ENCODE measurements around the gene CBFA2T2. TPM values are rescaled to one million over a fixed set of nuclear protein-coding genes. Genes with fewer than 3 reads are reported as not detected.

The CBFA2T2 gene
- total RNA-seq, 1 experiment from 2014 or later = 20.0 TPM

DNA sequence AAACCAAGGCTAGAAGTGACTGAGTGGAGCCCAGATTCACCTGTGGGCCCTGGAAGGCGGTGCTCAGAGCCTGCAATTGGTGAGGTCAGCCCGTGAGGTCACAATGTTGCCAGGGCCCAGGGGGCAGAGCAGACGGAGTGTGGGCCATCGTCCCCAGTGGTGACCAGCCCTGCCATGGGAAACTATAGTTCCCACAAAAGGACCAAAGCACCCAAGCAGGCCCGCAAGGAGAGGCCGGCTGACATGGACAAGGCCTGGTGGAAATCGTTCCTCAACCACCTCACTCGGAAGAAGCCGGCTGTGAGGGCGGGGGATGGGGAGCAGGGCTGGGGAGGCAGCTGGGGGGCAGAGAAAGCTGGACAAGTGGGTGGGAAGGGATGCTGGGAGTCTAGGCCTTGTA, 172.3 kb downstream of the CBFA2T2 start, which contains the start of gene C20orf144:
Gene C20orf144 (plus strand): TSS at position 156 of the 400 bp plus-strand sequence. CDS start 19 bp downstream, at position 175.
- ChIA-PET CTCF (no interaction called here), POLR2A (ENCODE audit: unreplicated experiment) (no interaction called here)
- no peaks in the 10 kb centered on the region for H3K9me2 ChIP-seq (ENCODE audit: insufficient read depth)
- H3K4me2 ChIP-seq = peak within 1 kb of the TSS; percentile 90
- no peak for DNase-seq
- peak within 1 kb of the TSS; percentile 78 for H3K4me3 ChIP-seq
- H3K36me3 ChIP-seq (ENCODE audit: low read depth) = no peaks in the 10 kb centered on the region
- no peak within 1 kb of the TSS for H3K27ac ChIP-seq
- no peaks in the 10 kb centered on the region for H3K27me3 ChIP-seq (ENCODE audit: insufficient read depth, low read depth)
- peak within 1 kb of the TSS; percentile 66 for H2AFZ ChIP-seq
- H3K4me1 ChIP-seq (replicated peaks; ENCODE audit: insufficient read depth) = peaks cover 26% of the 10 kb centered on the region; the same call in 1 of the 2 replicates
- peaks cover 29% of the 10 kb centered on the region; the same call in 1 of the 2 replicates for H3F3A ChIP-seq (ENCODE audit: insufficient read depth, low read depth)
- H3K79me2 ChIP-seq (ENCODE audit: low read depth) = no peaks in the 10 kb centered on the region; the same call in none of the 2 replicates
- no TSS peak for BruUV-seq (replicated peaks)
- no peaks in the 10 kb centered on the region for H4K20me1 ChIP-seq (ENCODE audit: insufficient read depth)
- intact Hi-C loops (cut with micrococcal nuclease; ENCODE audit: unreplicated experiment) = loop anchor here (10.0 kb wide), 1 partner anchor 333 kb away; the partner anchor contains the start of gene RALY
- H3K9me3 ChIP-seq (ENCODE audit: insufficient read depth, low read depth) = no peaks in the 10 kb centered on the region
- TF ChIP-seq EZH2 (IDR thresholded peaks at IDR 0.05; ENCODE audit: low read depth) = no peak
- TF ChIP-seq, protein P1, sequence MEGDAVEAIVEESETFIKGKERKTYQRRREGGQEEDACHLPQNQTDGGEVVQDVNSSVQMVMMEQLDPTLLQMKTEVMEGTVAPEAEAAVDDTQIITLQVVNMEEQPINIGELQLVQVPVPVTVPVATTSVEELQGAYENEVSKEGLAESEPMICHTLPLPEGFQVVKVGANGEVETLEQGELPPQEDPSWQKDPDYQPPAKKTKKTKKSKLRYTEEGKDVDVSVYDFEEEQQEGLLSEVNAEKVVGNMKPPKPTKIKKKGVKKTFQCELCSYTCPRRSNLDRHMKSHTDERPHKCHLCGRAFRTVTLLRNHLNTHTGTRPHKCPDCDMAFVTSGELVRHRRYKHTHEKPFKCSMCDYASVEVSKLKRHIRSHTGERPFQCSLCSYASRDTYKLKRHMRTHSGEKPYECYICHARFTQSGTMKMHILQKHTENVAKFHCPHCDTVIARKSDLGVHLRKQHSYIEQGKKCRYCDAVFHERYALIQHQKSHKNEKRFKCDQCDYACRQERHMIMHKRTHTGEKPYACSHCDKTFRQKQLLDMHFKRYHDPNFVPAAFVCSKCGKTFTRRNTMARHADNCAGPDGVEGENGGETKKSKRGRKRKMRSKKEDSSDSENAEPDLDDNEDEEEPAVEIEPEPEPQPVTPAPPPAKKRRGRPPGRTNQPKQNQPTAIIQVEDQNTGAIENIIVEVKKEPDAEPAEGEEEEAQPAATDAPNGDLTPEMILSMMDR (conservative IDR thresholded peaks at IDR 0.05) = no peak

DNA sequence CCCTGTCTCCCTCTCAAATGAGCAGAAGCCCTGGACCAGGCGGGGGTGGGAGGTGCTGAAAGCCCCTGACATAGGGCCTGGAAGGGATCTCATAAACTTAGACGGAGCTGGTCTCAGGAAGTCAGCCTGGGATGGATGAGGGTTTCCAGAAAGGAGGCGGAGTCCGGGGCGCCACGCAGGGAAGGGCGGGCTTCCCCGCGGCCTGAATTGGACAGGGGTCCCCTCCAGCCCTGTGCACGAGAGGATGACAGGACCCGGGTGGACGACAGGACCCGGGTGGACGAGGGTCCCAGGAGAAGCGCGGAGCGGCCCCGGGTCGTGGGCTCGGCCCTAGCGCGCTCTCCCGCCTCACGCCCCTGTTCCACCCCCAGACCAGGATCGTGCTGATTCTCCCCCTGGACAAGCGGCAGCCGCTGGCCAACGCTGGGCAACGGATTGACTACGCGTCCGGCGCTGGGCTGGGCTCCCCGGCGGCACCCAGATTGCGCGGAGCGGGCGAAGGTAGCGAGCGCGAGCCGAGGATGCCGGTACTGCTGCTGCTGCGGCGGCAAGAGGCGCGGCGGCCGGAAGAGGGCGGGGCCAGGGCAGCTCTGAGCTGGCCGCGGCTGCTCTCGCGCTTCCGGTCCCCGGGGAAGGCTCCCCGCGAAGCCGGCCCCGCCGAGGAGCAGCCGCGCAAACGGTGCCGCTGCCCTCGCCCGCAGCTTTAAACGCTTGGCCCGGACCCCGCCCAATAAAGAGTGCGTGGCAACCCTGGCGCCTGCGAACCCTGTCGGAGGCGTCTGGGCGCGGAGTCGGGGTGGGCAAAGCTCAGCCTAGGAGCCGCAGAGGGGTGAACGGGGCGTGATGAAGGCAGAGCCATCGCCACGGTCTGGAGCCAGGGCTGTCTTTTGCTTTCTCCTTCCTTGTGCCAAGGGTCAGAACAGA, 173.5 kb downstream of the CBFA2T2 start:
- H3K4me1 ChIP-seq (replicated peaks; ENCODE audit: insufficient read depth) = peaks cover 34% of the 10 kb centered on the region; the same call in 1 of the 2 replicates
- intact Hi-C loops (cut with micrococcal nuclease; ENCODE audit: unreplicated experiment) = loop anchor here (10.0 kb wide), 1 partner anchor 331 kb away; the partner anchor contains the start of gene RALY
- H3K9me3 ChIP-seq (ENCODE audit: insufficient read depth, low read depth) = no peaks in the 10 kb centered on the region
- POLR2A ChIA-PET (ENCODE audit: unreplicated experiment) = interaction anchor here (0.5 to 0.7 kb wide), 3 partner anchors 246 to 449 kb away, joined by 4 to 7 read pairs (median 4); no protein-coding TSS in a partner anchor
- no peaks in the 10 kb centered on the region for H3K27me3 ChIP-seq (ENCODE audit: insufficient read depth, low read depth)
- H3K4me2 ChIP-seq = peak overlapping the region; percentile 90
- peaks cover 3% of the 10 kb centered on the region for H3K79me2 ChIP-seq (ENCODE audit: low read depth)
- H4K20me1 ChIP-seq (ENCODE audit: insufficient read depth) = no peaks in the 10 kb centered on the region
- TF ChIP-seq, protein P1 (conservative IDR thresholded peaks at IDR 0.05) = no peak
- peak; percentile 58 to 80 for DNase-seq
- BruUV-seq (replicated peaks) = TSS peak; percentile 19
- peak overlapping the region; percentile 78 for H3K4me3 ChIP-seq
- H3K9me2 ChIP-seq (ENCODE audit: insufficient read depth) = no peaks in the 10 kb centered on the region
- H3K27ac ChIP-seq = no peak overlapping the region
- peak overlapping the region; percentile 66 for H2AFZ ChIP-seq
- no peaks in the 10 kb centered on the region for H3K36me3 ChIP-seq (ENCODE audit: low read depth)
- peaks cover 42% of the 10 kb centered on the region for H3F3A ChIP-seq (ENCODE audit: insufficient read depth, low read depth)
- CTCF ChIA-PET = no interaction called here

DNA sequence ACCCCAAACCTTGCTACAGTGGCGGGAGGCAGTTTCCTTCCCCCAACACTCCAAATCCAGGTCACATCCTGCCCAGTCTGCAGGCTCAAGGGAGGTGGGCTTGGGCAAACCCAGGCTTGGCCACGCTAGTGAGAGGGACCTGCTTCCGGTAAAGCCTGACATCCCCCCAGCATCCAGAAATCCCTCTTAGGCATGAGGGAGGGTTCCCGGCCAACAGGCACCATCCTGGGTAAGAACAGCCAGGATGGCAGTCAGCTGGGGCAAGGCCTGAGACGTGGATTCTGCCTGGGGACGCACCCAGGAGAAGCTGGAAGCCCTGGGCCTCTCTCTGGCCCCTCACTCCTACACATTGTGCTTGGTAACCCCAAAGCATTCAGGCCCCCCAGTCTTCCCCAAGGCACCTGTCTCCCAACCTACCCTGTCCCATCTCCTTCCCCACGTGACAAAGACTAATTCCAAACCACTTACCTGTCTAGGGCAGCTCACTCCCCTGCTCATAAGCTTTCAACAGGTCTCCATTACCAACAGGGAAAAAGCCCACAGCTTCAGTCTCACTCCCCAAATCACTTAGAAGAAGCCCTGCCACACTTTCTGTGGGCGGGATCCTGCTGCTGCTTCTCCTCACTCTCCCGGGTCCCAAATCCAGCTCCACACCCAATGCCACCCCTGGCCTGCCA, 174.3 kb downstream of the CBFA2T2 start:
- TSS peak; percentile 46 for BruUV-seq (replicated peaks)
- CTCF ChIA-PET = no interaction called here
- H3K27ac ChIP-seq = no peak overlapping the region
- H3F3A ChIP-seq (ENCODE audit: insufficient read depth, low read depth) = peaks cover 43% of the 10 kb centered on the region
- intact Hi-C loops (cut with micrococcal nuclease; ENCODE audit: unreplicated experiment) = loop anchor here (10.0 kb wide), 1 partner anchor 331 kb away; the partner anchor contains the start of gene RALY
- H2AFZ ChIP-seq = peak overlapping the region; percentile 66
- no peak for DNase-seq
- POLR2A ChIA-PET (ENCODE audit: unreplicated experiment) = interaction anchor here (0.6 to 0.7 kb wide), 3 partner anchors 247 to 845 kb away, joined by 3 to 26 read pairs (median 4); partner anchors contain the start of gene MAPRE1
- peak overlapping the region; percentile 78 for H3K4me3 ChIP-seq
- H3K9me2 ChIP-seq (ENCODE audit: insufficient read depth) = no peaks in the 10 kb centered on the region
- H3K9me3 ChIP-seq (ENCODE audit: insufficient read depth, low read depth) = no peaks in the 10 kb centered on the region
- no peaks in the 10 kb centered on the region for H3K27me3 ChIP-seq (ENCODE audit: insufficient read depth, low read depth)
- peaks cover 5% of the 10 kb centered on the region for H3K79me2 ChIP-seq (ENCODE audit: low read depth)
- H3K4me2 ChIP-seq = peak overlapping the region; percentile 90
- H4K20me1 ChIP-seq (ENCODE audit: insufficient read depth) = no peaks in the 10 kb centered on the region
- H3K36me3 ChIP-seq (ENCODE audit: low read depth) = no peaks in the 10 kb centered on the region
- peaks cover 37% of the 10 kb centered on the region; the same call in 1 of the 2 replicates for H3K4me1 ChIP-seq (replicated peaks; ENCODE audit: insufficient read depth)
- TF ChIP-seq, protein P1 (conservative IDR thresholded peaks at IDR 0.05) = no peak
- TF ChIP-seq EZH2 (IDR thresholded peaks at IDR 0.05; ENCODE audit: low read depth) = no peak
